GM18519 (cell line): ENCODE data around the gene SNX30.

Experiments used
- ATAC-seq: cut with Tn5 transposase; IDR thresholded peaks from one replicate; pipeline ENCODE4 v1.9.1; 2021; ENCODE audit warnings: mild to moderate bottlenecking, moderate library complexity; ENCODE audit not compliant: unreplicated experiment, low FRiP score

Gene SNX30

GRCh38 chr9:112777914-112778313 lies 27.4 kb downstream of the SNX30 start:
- no peak for ATAC-seq

- ATAC-seq: no peak
Measured at GRCh38 chr9:112780450-112781036, 30.0 kb downstream of the SNX30 start.

GRCh38 chr9:112782218-112782617 lies 31.7 kb downstream of the SNX30 start:
- no peak for ATAC-seq

- ATAC-seq: no peak
Measured at GRCh38 chr9:112783551-112783954, 33.0 kb downstream of the SNX30 start.

- ATAC-seq: no peak
Measured at GRCh38 chr9:112784020-112784785, 33.6 kb downstream of the SNX30 start.

- no peak for ATAC-seq
Measured at GRCh38 chr9:112785986-112786385, 35.4 kb downstream of the SNX30 start.

- no peak for ATAC-seq
Measured at GRCh38 chr9:112786829-112787520, 36.4 kb downstream of the SNX30 start.

GRCh38 chr9:112787978-112788377 lies 37.4 kb downstream of the SNX30 start:
- ATAC-seq: no peak

- ATAC-seq: no peak
Measured at GRCh38 chr9:112789473-112789872, 38.9 kb downstream of the SNX30 start.

GRCh38 chr9:112789891-112790774 lies 39.6 kb downstream of the SNX30 start:
- no peak for ATAC-seq

- ATAC-seq: no peak
Measured at GRCh38 chr9:112792670-112793069, 42.1 kb downstream of the SNX30 start.

- ATAC-seq: no peak
Measured at GRCh38 chr9:112793213-112793810, 42.8 kb downstream of the SNX30 start.

- ATAC-seq: no peak
Measured at GRCh38 chr9:112794731-112795130, 44.2 kb downstream of the SNX30 start.

- no peak for ATAC-seq
Measured at GRCh38 chr9:112795921-112796320, 45.4 kb downstream of the SNX30 start.

- no peak for ATAC-seq
Measured at GRCh38 chr9:112796485-112796884, 45.9 kb downstream of the SNX30 start.

- ATAC-seq: peak; percentile 99
Measured at GRCh38 chr9:112809351-112809848, 58.8 kb downstream of the SNX30 start.

- no peak for ATAC-seq
Measured at GRCh38 chr9:112809906-112810305, 59.3 kb downstream of the SNX30 start.

- ATAC-seq: no peak
Measured at GRCh38 chr9:112810696-112811490, 60.3 kb downstream of the SNX30 start.

- no peak for ATAC-seq
Measured at GRCh38 chr9:112811518-112811917, 61.0 kb downstream of the SNX30 start.
